ENCODE data around the gene PRR20G.

PRR20G gene

GRCh38 chr3:127234778-127235177, 53.1 kb downstream of the PRR20G start:
- H3K4me3 ChIP-seq (ENCODE audit: low read depth, low read length): no peak overlapping the region
- no peak for TF ChIP-seq CTCF (IDR thresholded peaks at IDR 0.05; ENCODE audit: low read depth, low read length)
